ENCODE results near the gene NLK.
A peak's percentile ranks its signal among the peaks of the same experiment; 100 is the strongest.
"Not testable (repeated sequence)": the region's sequence is repeated elsewhere in the genome, so short reads cannot be mapped to it uniquely, and the experiment has no call there.

The NLK gene

DNA sequence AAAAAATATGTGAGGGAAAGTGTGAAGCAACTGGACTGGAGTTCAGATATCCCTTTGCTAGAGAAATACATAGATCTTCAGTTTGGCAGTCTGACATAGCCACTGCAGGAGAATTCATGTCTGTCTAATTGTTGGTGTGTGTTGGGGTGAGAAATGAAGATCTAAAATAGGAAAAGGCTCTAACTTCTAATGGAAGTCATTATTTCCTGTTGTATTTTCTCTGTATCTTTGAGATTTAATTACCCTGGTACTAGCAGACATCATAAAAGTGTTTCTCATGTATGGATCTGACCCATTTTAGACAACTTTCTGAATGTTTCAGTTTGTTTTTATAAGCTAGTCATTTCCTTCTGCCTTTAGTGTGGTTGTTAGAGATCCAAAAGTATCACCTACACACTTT, 128.3 kb downstream of the NLK start:
- in situ Hi-C loops (cut with MboI; ENCODE audit: low sequenced_read_pairs) = no loop called here
- DNase-seq (ENCODE audit: low spot score in 2 of 2) = no peak
- no peaks in the 10 kb centered on the region; the same call in 1 of the 2 replicates for H3K36me3 ChIP-seq (replicated peaks)
- peaks cover 25% of the 10 kb centered on the region for H3K4me1 ChIP-seq
- no peaks in the 10 kb centered on the region for H3K27me3 ChIP-seq (ENCODE audit: low read depth)
- no peaks in the 10 kb centered on the region for H3K9me3 ChIP-seq
- no peak overlapping the region for H3K4me3 ChIP-seq

DNA sequence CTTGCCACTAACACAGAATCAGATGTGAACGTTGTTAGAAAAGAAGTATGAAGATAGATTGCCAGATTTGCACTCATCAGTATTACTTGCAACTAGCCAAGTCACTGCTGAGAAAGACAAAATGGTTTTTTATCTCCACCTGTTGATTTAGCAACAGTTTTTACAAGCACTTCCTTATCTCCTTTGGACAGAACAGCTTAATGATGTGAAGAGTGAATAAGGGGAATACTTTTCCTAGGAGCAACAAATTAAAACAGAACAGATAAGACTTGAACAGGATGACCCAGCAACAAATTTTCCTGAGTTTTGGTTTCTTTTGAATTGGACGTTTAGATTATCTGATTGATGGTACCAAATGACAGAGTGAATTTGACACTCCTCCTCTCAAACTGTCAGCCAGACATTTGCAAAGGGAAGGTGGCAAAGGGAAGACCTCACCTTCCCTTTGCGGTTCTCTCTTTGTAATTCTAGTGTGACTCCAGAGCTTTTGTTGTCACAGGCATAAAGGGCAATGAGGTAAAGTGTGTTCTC, 130.6 kb downstream of the NLK start:
- Histone ChIP-seq H3K4me1 (peaks cover 25% of the 10 kb centered on the region), H3K4me3 (no peak overlapping the region), H3K9me3 (no peaks in the 10 kb centered on the region), H3K27me3 (ENCODE audit: low read depth) (no peaks in the 10 kb centered on the region), H3K36me3 (replicated peaks) (no peaks in the 10 kb centered on the region; the same call in 1 of the 2 replicates)
- DNase-seq (ENCODE audit: low spot score in 2 of 2) = no peak
- in situ Hi-C loops (cut with MboI; ENCODE audit: low sequenced_read_pairs) = no loop called here

DNA sequence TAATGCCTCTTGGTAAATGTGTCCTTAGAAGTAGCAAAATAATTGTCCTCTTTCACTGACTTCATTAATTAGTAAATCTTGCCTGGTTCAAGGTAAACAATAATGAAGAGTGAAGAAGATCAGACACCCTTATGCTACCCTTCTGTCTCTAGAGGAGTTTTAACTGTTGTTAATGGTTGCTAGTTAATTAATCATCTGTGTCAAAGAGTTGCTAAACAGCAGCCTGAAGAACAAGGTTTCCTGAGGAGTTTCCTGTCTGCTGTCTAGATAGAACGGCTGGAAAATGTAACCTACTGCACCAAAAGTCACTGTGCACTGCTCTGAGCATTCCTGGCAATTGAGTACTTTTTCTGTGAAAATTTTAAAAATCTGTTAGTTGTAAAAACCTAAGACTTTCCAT, 131.3 kb downstream of the NLK start:
- in situ Hi-C loops (cut with MboI; ENCODE audit: low sequenced_read_pairs) = no loop called here
- Histone ChIP-seq H3K4me3 (no peak overlapping the region), H3K36me3 (replicated peaks) (no peaks in the 10 kb centered on the region; the same call in 1 of the 2 replicates), H3K9me3 (no peaks in the 10 kb centered on the region; the same call in 1 of the 2 replicates), H3K27me3 (ENCODE audit: low read depth) (no peaks in the 10 kb centered on the region), H3K4me1 (peaks cover 25% of the 10 kb centered on the region)
- no peak for DNase-seq (ENCODE audit: low spot score in 2 of 2)

DNA sequence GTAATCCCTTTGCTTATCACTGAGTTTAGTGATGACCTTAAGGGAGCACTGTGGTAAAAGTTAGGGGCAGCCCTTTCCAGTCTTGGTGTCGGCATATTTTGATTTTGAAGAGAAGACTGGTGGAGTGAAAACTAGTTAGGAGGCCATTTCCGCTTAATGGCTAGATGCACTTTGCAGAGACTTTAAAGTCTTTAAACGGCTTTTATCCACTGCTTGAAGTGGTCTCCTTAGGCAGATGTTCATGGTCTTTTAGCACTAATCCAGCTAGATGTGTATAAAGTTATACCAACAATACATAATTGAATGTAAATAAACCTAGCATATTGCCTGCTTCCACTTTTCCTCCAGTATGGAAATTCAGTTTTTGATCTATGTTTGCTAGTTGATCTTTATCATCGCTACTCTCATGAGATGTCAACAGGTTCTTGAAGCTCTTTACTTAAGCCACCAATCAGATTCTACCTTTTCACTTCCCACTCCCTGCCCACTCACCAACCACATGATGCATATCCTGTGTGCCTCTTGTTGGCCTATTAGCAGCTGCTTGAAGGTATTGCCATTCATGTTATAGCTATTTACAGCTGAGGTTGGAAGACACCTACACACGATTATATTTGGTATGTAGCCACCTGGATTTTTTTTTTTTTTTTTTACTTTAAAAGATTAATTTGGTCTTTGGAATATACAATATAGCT, 132.0 kb downstream of the NLK start:
- in situ Hi-C loops (cut with MboI; ENCODE audit: low sequenced_read_pairs) = no loop called here

DNA sequence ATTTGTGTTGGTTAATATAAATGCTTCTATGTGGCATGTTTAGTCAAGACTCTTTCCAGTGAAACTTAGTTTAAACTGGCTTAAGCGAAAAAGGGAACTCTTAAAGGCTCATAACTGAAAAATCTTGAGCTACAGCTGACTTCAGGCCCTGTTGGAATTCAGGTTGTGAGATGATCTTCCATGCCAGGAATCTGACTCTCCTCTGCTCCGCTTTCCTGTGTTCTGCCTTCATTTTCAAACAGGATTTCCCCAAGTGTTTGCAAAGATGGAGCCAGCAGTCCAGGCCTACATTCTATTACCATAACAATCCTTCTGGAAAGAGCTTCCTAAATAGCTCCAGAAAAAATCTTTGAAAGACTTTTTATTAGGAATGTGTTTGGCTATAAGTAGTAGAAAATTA, 134.9 kb downstream of the NLK start:
- no peak for DNase-seq (ENCODE audit: low spot score in 2 of 2)
- no peaks in the 10 kb centered on the region for H3K27me3 ChIP-seq (ENCODE audit: low read depth)
- H3K4me3 ChIP-seq = no peak overlapping the region
- in situ Hi-C loops (cut with MboI; ENCODE audit: low sequenced_read_pairs) = no loop called here
- H3K9me3 ChIP-seq = no peaks in the 10 kb centered on the region; the same call in 1 of the 2 replicates
- H3K36me3 ChIP-seq (replicated peaks) = no peaks in the 10 kb centered on the region; the same call in 1 of the 2 replicates
- H3K4me1 ChIP-seq = peaks cover 25% of the 10 kb centered on the region

More for the DNA sequence above, 132.0 kb downstream of the NLK start:
- no peaks in the 10 kb centered on the region for H3K27me3 ChIP-seq (ENCODE audit: low read depth)
- H3K4me3 ChIP-seq = no peak overlapping the region
- H3K36me3 ChIP-seq (replicated peaks) = no peaks in the 10 kb centered on the region; the same call in 1 of the 2 replicates
- DNase-seq (ENCODE audit: low spot score in 2 of 2) = no peak
- peaks cover 25% of the 10 kb centered on the region for H3K4me1 ChIP-seq
- no peaks in the 10 kb centered on the region; the same call in 1 of the 2 replicates for H3K9me3 ChIP-seq

DNA sequence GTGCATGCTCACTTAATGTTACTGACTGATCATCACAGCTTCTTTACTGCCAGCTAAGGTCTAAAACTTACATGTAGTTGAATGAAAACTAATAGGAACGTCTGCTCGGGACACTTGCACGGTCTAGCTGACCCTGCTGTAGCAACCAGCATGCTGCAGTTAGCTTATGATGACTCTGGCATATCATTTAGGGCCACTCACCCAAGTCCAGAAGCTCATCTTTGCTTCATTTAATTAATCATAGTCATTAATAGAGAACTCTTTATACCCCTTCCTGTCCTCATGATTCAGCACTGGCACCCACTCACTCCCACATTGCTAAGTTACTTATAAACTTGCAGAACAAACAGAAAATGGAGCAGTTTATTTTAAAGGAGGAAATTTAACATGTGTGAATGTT, 136.3 kb downstream of the NLK start:
- Histone ChIP-seq H3K9me3 (no peaks in the 10 kb centered on the region; the same call in 1 of the 2 replicates), H3K36me3 (replicated peaks) (no peaks in the 10 kb centered on the region; the same call in 1 of the 2 replicates), H3K4me1 (peaks cover 12% of the 10 kb centered on the region), H3K27me3 (ENCODE audit: low read depth) (no peaks in the 10 kb centered on the region), H3K4me3 (no peak overlapping the region)
- no peak for DNase-seq (ENCODE audit: low spot score in 2 of 2)
- in situ Hi-C loops (cut with MboI; ENCODE audit: low sequenced_read_pairs) = no loop called here

DNA sequence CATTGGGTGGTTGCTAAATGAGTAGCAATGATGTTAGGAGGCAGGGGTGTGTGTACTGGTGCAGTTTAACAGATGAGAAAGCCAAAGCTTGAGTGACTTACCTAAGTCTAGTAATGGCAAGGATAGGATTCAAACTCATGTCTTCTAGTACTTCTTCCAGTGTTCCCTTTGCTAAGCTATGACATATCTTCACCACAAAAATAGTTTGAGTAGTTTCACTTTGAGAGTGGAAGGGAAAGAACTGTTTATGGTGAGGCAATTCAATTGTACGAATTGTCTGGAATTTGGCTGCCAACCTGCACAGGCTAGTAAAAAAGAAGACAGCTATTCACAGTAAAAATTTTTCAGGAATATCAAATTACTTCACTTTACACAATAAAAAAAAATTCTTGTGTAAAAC, 138.0 kb downstream of the NLK start:
- H3K27me3 ChIP-seq (ENCODE audit: low read depth) = no peaks in the 10 kb centered on the region
- H3K9me3 ChIP-seq = no peaks in the 10 kb centered on the region; the same call in 1 of the 2 replicates
- no peak overlapping the region for H3K4me3 ChIP-seq
- in situ Hi-C loops (cut with MboI; ENCODE audit: low sequenced_read_pairs) = no loop called here
- peaks cover 12% of the 10 kb centered on the region for H3K4me1 ChIP-seq
- H3K36me3 ChIP-seq (replicated peaks) = no peaks in the 10 kb centered on the region; the same call in 1 of the 2 replicates
- peak in 1 of 2 experiments; percentile 71 for DNase-seq (ENCODE audit: low spot score in 2 of 2)

DNA sequence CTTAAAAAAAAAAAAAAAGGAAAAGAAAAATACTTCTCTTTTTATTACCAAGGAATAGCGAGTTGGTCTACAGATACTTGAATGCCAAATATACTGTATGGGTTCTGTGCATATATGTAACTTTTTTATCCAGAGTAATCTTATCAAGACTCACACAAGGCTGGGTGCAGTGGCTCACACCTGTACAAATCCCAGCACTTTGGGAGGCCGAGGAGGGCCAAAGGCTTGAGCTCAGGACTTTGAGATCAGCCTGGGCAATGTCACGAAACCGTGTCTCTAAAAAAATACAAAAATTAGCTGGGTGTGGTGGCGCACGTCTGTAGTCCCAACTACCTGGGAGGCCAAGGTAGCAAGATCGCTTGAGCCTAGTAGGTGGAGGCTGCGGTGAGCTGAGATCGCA, 139.1 kb downstream of the NLK start:
- H3K4me3 ChIP-seq = no peak overlapping the region
- H3K36me3 ChIP-seq (replicated peaks) = no peaks in the 10 kb centered on the region; the same call in 1 of the 2 replicates
- in situ Hi-C loops (cut with MboI; ENCODE audit: low sequenced_read_pairs) = no loop called here
- no peaks in the 10 kb centered on the region; the same call in 1 of the 2 replicates for H3K9me3 ChIP-seq
- H3K4me1 ChIP-seq = peaks cover 12% of the 10 kb centered on the region
- DNase-seq (ENCODE audit: low spot score in 2 of 2) = no peak
- H3K27me3 ChIP-seq (ENCODE audit: low read depth) = no peaks in the 10 kb centered on the region

DNA sequence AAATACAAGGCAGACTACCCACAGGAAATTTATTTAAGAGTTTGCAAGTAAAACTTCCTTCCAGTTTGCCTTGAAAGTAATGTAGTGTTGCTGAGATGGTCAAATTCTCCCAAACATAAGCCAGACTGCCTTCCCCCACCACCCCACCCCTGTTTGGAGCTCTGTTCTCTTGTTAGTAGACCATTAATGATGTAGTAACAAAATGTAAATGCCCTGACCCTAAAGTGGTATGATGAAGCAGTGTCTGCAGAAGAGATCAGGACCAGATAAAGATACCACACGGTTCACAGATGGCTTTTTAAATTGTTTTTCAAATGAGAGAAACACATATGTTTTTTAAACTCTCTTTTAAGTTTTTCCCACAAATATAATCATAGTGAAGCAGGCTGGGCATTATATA, 140.1 kb downstream of the NLK start:
- no peaks in the 10 kb centered on the region for H3K27me3 ChIP-seq (ENCODE audit: low read depth)
- in situ Hi-C loops (cut with MboI; ENCODE audit: low sequenced_read_pairs) = no loop called here
- DNase-seq (ENCODE audit: low spot score in 2 of 2) = no peak
- no peaks in the 10 kb centered on the region; the same call in 1 of the 2 replicates for H3K36me3 ChIP-seq (replicated peaks)
- H3K9me3 ChIP-seq = no peaks in the 10 kb centered on the region; the same call in 1 of the 2 replicates
- H3K4me1 ChIP-seq = peaks cover 12% of the 10 kb centered on the region
- no peak overlapping the region for H3K4me3 ChIP-seq

DNA sequence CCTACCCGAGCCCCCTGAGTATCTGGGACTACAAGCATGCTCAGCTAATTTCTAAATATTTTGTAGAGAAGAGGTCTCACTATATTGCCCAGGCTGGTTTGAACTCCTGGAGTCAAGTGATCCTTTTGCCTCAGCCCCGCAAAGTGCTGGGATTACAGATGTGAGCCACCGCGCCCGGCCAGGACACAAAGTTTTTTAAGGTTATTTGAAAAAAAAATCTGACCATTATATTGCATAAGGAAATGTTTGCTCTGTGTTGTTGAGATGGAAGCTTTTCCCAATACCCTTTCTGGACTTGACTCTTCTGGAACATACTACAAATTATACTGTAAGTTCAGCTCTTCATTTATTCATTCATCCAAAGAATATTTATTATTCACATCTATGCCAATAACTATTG, 143.2 kb downstream of the NLK start:
- Histone ChIP-seq H3K9me3 (no peaks in the 10 kb centered on the region), H3K4me1 (peaks cover 4% of the 10 kb centered on the region), H3K4me3 (no peak overlapping the region), H3K27me3 (ENCODE audit: low read depth) (no peaks in the 10 kb centered on the region), H3K36me3 (replicated peaks) (no peaks in the 10 kb centered on the region)
- in situ Hi-C loops (cut with MboI; ENCODE audit: low sequenced_read_pairs) = no loop called here
- DNase-seq (ENCODE audit: low spot score in 2 of 2) = no peak

DNA sequence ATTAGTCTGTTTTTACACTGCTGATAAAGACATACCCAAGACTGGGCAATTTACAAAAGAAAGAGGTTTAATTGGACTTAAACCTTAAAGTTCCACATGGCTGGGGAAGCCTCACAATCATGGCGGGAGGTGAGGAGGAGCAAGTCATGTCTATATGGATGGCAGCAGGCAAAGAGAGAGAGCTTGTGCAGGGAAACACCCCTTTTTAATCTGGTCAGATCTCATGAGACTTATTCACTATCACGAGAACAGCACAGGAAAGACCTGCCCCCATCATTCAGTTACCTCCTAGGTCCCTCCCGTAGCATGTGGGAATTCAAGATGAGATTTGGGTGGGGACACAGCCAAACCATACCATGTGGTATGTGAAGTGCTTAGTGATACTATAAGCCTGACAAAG, 144.0 kb downstream of the NLK start:
- in situ Hi-C loops (cut with MboI; ENCODE audit: low sequenced_read_pairs) = not testable (repeated sequence)

DNA sequence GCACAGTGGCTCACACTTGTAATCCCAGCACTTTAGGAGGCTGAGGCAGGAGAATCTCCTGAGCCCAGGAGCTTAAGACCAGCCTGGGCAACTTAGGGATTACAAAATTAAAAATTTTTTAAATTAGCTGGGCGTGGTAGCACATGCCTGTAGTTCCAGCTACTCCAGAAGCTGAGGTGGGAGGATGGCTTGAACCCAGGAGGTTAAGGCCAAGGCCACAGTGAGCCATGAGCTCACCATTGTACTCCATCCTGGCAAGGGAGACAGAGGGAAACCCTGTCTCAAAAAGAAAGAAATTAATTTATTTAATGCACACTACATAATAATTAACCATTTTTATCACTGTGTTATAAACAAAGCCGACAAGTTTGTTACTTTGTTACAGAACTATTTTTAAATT, 145.5 kb downstream of the NLK start:
- Histone ChIP-seq H3K4me1 (no peaks in the 10 kb centered on the region), H3K9me3 (no peaks in the 10 kb centered on the region), H3K27me3 (ENCODE audit: low read depth) (no peaks in the 10 kb centered on the region), H3K4me3 (no peak overlapping the region), H3K36me3 (replicated peaks) (no peaks in the 10 kb centered on the region)
- in situ Hi-C loops (cut with MboI; ENCODE audit: low sequenced_read_pairs) = no loop called here
- DNase-seq (ENCODE audit: low spot score in 2 of 2) = no peak

More for the DNA sequence above, 144.0 kb downstream of the NLK start:
- not testable (repeated sequence) for DNase-seq (ENCODE audit: low spot score in 2 of 2); H3K4me1 ChIP-seq; H3K27me3 ChIP-seq (ENCODE audit: low read depth); H3K4me3 ChIP-seq; H3K36me3 ChIP-seq (replicated peaks); H3K9me3 ChIP-seq

DNA sequence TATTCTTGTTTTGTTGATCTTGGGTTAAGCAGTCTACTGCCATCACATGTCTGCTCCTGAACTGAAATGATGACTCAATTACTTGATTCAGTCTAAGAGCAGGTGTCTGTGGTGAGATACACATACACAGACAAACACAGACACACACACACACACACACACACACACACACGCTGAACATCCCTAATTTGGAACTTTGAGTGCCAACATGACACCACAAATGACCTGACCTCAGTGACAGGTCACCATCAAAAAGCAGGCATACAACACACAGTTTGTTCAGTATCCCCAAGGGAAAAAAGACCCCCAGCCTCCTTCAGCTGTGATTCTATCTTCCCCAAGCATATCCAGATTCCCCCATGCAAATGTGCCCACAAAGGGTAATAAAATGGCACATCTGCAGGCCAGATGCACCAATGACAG, 146.4 kb downstream of the NLK start:
- in situ Hi-C loops (cut with MboI; ENCODE audit: low sequenced_read_pairs) = no loop called here
- DNase-seq (ENCODE audit: low spot score in 2 of 2) = no peak
- H3K4me3 ChIP-seq = no peak overlapping the region

DNA sequence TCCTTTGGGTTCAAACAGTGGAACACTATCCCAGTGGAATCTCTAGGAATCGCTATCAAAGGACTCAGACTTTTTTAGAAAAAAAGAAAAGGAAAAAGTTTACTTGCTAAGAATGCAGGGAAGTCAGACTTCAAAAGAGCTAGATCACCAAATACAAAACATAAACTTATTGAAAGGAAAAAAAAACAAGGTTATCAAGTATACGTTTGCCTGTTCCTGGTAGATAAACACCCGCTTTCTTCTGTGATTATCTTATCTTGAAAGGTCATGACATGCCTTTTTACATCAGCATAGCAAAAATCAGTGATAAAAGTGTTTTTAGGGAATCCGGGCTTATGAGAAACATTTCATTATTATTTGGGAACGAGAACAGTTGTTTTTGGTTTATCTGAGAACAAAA, 147.2 kb downstream of the NLK start:
- no peak for DNase-seq (ENCODE audit: low spot score in 2 of 2)
- in situ Hi-C loops (cut with MboI; ENCODE audit: low sequenced_read_pairs) = no loop called here
- peaks cover 3% of the 10 kb centered on the region; the same call in 1 of the 2 replicates for H3K36me3 ChIP-seq (replicated peaks)
- no peaks in the 10 kb centered on the region for H3K9me3 ChIP-seq
- H3K27me3 ChIP-seq (ENCODE audit: low read depth) = no peaks in the 10 kb centered on the region
- no peaks in the 10 kb centered on the region; the same call in 1 of the 2 replicates for H3K4me1 ChIP-seq
- H3K4me3 ChIP-seq = no peak overlapping the region

More for the DNA sequence above, 146.4 kb downstream of the NLK start:
- Histone ChIP-seq H3K9me3 (no peaks in the 10 kb centered on the region), H3K36me3 (replicated peaks) (no peaks in the 10 kb centered on the region), H3K27me3 (ENCODE audit: low read depth) (no peaks in the 10 kb centered on the region), H3K4me1 (no peaks in the 10 kb centered on the region)

Data from HAP-1 (cell line).